H1 (cell line): Measurements from ENCODE around the gene HLX. TPM values are rescaled to one million over a fixed set of nuclear protein-coding genes. Genes with fewer than 3 reads are reported as not detected.

Experiments used
- polyA plus RNA-seq, 7 experiments: library from polyadenylated mRNA; depleted of rRNA in 3 of 7; stranded (reverse) in 5 of 7; unstranded in 2 of 7; fragments of >200 nt in 5 of 7; fragments of 200-250 nt in 2 of 7; gene quantifications; 1 replicate in 5 of 7; 2 replicates in 1 of 7; 4 replicates in 1 of 7; pipeline versions ENCODE4 v1.2.1 to v1.2.3, GENCODE V29; 2011 to 2013; ENCODE audit warnings: missing spikeins in 2 of 7, mixed read lengths in 2 of 7
- total RNA-seq: library from RNA; stranded (reverse); fragmentation: NEBNext Ultra II Directional; extraction: Animal tissue kit (Norgen Biotek cat#: 25700); gene quantifications from 2 replicates; pipeline ENCODE4 v1.2.1, GENCODE V29; 2021
- TF ChIP-seq, protein P1 (sequence below): fragments of 300-600 bp; sonication (generic); IDR thresholded peaks from 2 replicates; pipeline ENCODE4 v1.7.1; 2012; ENCODE audit warnings: low read length, moderate library complexity, mild to moderate bottlenecking, inconsistent platforms; ENCODE audit not compliant: insufficient replicate concordance
- TF ChIP-seq, protein P2 (sequence below): IDR thresholded peaks from 2 replicates; pipeline ENCODE4 v1.6.1; 2011; ENCODE audit warnings: low read length, improper control_type of control experiment

Gene HLX
- total and polyA plus RNA-seq, 2 of the 8 experiments (the other 6 are each of a cell fraction or from before 2014, with no cell fraction given), result 0.11 to 0.30 TPM

DNA sequence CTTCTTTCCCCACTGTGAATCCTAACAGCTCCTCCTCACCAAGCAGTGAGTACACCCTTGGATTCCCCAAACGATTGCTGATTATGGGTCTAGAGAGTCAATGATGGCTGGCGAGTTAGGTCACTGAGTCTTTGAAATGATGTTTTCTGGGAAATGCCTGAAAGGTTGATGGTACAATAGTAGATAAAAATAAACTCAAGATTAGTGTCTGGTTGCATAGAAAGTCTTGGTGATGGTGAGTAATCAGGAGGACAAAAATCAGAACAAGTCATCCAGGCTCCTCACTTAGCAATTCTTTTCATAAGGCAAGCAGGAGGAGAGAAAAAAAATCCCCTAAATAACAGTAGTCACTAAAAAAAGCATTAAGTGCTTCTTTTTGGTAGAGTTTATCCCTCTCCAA lies 22.6 kb downstream of the HLX start (continued):
- TF ChIP-seq, protein P1, sequence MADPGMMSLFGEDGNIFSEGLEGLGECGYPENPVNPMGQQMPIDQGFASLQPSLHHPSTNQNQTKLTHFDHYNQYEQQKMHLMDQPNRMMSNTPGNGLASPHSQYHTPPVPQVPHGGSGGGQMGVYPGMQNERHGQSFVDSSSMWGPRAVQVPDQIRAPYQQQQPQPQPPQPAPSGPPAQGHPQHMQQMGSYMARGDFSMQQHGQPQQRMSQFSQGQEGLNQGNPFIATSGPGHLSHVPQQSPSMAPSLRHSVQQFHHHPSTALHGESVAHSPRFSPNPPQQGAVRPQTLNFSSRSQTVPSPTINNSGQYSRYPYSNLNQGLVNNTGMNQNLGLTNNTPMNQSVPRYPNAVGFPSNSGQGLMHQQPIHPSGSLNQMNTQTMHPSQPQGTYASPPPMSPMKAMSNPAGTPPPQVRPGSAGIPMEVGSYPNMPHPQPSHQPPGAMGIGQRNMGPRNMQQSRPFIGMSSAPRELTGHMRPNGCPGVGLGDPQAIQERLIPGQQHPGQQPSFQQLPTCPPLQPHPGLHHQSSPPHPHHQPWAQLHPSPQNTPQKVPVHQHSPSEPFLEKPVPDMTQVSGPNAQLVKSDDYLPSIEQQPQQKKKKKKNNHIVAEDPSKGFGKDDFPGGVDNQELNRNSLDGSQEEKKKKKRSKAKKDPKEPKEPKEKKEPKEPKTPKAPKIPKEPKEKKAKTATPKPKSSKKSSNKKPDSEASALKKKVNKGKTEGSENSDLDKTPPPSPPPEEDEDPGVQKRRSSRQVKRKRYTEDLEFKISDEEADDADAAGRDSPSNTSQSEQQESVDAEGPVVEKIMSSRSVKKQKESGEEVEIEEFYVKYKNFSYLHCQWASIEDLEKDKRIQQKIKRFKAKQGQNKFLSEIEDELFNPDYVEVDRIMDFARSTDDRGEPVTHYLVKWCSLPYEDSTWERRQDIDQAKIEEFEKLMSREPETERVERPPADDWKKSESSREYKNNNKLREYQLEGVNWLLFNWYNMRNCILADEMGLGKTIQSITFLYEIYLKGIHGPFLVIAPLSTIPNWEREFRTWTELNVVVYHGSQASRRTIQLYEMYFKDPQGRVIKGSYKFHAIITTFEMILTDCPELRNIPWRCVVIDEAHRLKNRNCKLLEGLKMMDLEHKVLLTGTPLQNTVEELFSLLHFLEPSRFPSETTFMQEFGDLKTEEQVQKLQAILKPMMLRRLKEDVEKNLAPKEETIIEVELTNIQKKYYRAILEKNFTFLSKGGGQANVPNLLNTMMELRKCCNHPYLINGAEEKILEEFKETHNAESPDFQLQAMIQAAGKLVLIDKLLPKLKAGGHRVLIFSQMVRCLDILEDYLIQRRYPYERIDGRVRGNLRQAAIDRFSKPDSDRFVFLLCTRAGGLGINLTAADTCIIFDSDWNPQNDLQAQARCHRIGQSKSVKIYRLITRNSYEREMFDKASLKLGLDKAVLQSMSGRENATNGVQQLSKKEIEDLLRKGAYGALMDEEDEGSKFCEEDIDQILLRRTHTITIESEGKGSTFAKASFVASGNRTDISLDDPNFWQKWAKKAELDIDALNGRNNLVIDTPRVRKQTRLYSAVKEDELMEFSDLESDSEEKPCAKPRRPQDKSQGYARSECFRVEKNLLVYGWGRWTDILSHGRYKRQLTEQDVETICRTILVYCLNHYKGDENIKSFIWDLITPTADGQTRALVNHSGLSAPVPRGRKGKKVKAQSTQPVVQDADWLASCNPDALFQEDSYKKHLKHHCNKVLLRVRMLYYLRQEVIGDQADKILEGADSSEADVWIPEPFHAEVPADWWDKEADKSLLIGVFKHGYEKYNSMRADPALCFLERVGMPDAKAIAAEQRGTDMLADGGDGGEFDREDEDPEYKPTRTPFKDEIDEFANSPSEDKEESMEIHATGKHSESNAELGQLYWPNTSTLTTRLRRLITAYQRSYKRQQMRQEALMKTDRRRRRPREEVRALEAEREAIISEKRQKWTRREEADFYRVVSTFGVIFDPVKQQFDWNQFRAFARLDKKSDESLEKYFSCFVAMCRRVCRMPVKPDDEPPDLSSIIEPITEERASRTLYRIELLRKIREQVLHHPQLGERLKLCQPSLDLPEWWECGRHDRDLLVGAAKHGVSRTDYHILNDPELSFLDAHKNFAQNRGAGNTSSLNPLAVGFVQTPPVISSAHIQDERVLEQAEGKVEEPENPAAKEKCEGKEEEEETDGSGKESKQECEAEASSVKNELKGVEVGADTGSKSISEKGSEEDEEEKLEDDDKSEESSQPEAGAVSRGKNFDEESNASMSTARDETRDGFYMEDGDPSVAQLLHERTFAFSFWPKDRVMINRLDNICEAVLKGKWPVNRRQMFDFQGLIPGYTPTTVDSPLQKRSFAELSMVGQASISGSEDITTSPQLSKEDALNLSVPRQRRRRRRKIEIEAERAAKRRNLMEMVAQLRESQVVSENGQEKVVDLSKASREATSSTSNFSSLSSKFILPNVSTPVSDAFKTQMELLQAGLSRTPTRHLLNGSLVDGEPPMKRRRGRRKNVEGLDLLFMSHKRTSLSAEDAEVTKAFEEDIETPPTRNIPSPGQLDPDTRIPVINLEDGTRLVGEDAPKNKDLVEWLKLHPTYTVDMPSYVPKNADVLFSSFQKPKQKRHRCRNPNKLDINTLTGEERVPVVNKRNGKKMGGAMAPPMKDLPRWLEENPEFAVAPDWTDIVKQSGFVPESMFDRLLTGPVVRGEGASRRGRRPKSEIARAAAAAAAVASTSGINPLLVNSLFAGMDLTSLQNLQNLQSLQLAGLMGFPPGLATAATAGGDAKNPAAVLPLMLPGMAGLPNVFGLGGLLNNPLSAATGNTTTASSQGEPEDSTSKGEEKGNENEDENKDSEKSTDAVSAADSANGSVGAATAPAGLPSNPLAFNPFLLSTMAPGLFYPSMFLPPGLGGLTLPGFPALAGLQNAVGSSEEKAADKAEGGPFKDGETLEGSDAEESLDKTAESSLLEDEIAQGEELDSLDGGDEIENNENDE, result no peak
- TF ChIP-seq, protein P2, sequence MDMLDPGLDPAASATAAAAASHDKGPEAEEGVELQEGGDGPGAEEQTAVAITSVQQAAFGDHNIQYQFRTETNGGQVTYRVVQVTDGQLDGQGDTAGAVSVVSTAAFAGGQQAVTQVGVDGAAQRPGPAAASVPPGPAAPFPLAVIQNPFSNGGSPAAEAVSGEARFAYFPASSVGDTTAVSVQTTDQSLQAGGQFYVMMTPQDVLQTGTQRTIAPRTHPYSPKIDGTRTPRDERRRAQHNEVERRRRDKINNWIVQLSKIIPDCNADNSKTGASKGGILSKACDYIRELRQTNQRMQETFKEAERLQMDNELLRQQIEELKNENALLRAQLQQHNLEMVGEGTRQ, result no peak
